ENCODE data around the gene TAF11L4. TPM values are rescaled to one million over a fixed set of nuclear protein-coding genes. Genes with fewer than 3 reads are reported as not detected.
"Not testable (repeated sequence)": the region's sequence is repeated elsewhere in the genome, so short reads cannot be mapped to it uniquely, and the experiment has no call there.

Gene TAF11L4
- total RNA-seq, 1 experiment from 2014 or later = not detected

- H3K4me1 ChIP-seq (replicated peaks; ENCODE audit: insufficient read depth) = no peaks in the 10 kb centered on the region
- TF ChIP-seq CTCF (conservative IDR thresholded peaks at IDR 0.05) (no peak), EZH2 (IDR thresholded peaks at IDR 0.05; ENCODE audit: low read depth) (no peak)
- no peaks in the 10 kb centered on the region for H3K36me3 ChIP-seq (ENCODE audit: low read depth)
- no TSS peak for BruUV-seq (replicated peaks)
- H3K9me3 ChIP-seq (ENCODE audit: insufficient read depth, low read depth) = no peaks in the 10 kb centered on the region
- no peak overlapping the region for H3K4me3 ChIP-seq
- H3K9me2 ChIP-seq (ENCODE audit: insufficient read depth) = no peaks in the 10 kb centered on the region
- no peak overlapping the region for H3K4me2 ChIP-seq
- H3K79me2 ChIP-seq (ENCODE audit: low read depth) = no peaks in the 10 kb centered on the region
- no peak overlapping the region for H2AFZ ChIP-seq
- intact Hi-C loops (cut with micrococcal nuclease; ENCODE audit: unreplicated experiment) = no loop called here
- no peak for DNase-seq
- no peaks in the 10 kb centered on the region for H4K20me1 ChIP-seq (ENCODE audit: insufficient read depth)
- no peaks in the 10 kb centered on the region for H3F3A ChIP-seq (ENCODE audit: insufficient read depth, low read depth)
- ChIA-PET POLR2A (ENCODE audit: unreplicated experiment) (no interaction called here), CTCF (interaction anchor here (0.7 kb wide), 1 partner anchor 452 kb away, joined by 7 read pairs; no protein-coding TSS in a partner anchor)
- peaks cover 28% of the 10 kb centered on the region; the same call in 1 of the 2 replicates for H3K27me3 ChIP-seq (ENCODE audit: insufficient read depth, low read depth)
- no peak overlapping the region for H3K27ac ChIP-seq
Measured at GRCh38 chr5:17492770-17493169, 28.8 kb upstream of the TAF11L4 start.

GRCh38 chr5:17497446-17497845 lies 24.2 kb upstream of the TAF11L4 start:
- no peak for DNase-seq
- no peak overlapping the region for H3K4me2 ChIP-seq
- H3K36me3 ChIP-seq (ENCODE audit: low read depth) = no peaks in the 10 kb centered on the region
- no peaks in the 10 kb centered on the region for H3K4me1 ChIP-seq (replicated peaks; ENCODE audit: insufficient read depth)
- H3K27ac ChIP-seq = no peak overlapping the region
- no TSS peak for BruUV-seq (replicated peaks)
- ChIA-PET CTCF (no interaction called here), POLR2A (ENCODE audit: unreplicated experiment) (no interaction called here)
- no peak overlapping the region for H2AFZ ChIP-seq
- intact Hi-C loops (cut with micrococcal nuclease; ENCODE audit: unreplicated experiment) = no loop called here
- no peak overlapping the region for H3K4me3 ChIP-seq
- H3F3A ChIP-seq (ENCODE audit: insufficient read depth, low read depth) = no peaks in the 10 kb centered on the region
- no peaks in the 10 kb centered on the region for H3K79me2 ChIP-seq (ENCODE audit: low read depth)
- 0 out of 2 replicates have a peak, but pooled peaks cover 5% of the 10 kb centered on the region for H3K9me3 ChIP-seq (ENCODE audit: insufficient read depth, low read depth)
- H3K9me2 ChIP-seq (ENCODE audit: insufficient read depth) = no peaks in the 10 kb centered on the region
- H3K27me3 ChIP-seq (ENCODE audit: insufficient read depth, low read depth) = peaks cover 41% of the 10 kb centered on the region
- TF ChIP-seq CTCF (conservative IDR thresholded peaks at IDR 0.05) = no peak
- TF ChIP-seq EZH2 (IDR thresholded peaks at IDR 0.05; ENCODE audit: low read depth) = no peak
- no peaks in the 10 kb centered on the region for H4K20me1 ChIP-seq (ENCODE audit: insufficient read depth)

GRCh38 chr5:17497931-17498330 lies 23.7 kb upstream of the TAF11L4 start, which contains the start of gene TAF11L2:
Gene TAF11L2 (plus strand): TSS chr5:17498231.
- BruUV-seq (replicated peaks); DNase-seq; POLR2A ChIA-PET (ENCODE audit: unreplicated experiment); H3F3A ChIP-seq (ENCODE audit: insufficient read depth, low read depth); H3K4me2 ChIP-seq; CTCF ChIA-PET; H3K27ac ChIP-seq; H4K20me1 ChIP-seq (ENCODE audit: insufficient read depth); H3K4me1 ChIP-seq (replicated peaks; ENCODE audit: insufficient read depth); H2AFZ ChIP-seq; H3K9me2 ChIP-seq (ENCODE audit: insufficient read depth); H3K4me3 ChIP-seq; H3K9me3 ChIP-seq (ENCODE audit: insufficient read depth, low read depth); H3K79me2 ChIP-seq (ENCODE audit: low read depth); intact Hi-C loops (cut with micrococcal nuclease; ENCODE audit: unreplicated experiment); H3K36me3 ChIP-seq (ENCODE audit: low read depth): not testable (repeated sequence)
- peaks cover 36% of the 10 kb centered on the region for H3K27me3 ChIP-seq (ENCODE audit: insufficient read depth, low read depth)

- Histone ChIP-seq H3K4me3 (no peak overlapping the region), H3K9me2 (ENCODE audit: insufficient read depth) (no peaks in the 10 kb centered on the region), H2AFZ (no peak overlapping the region), H3K27ac (no peak overlapping the region), H3K4me1 (replicated peaks; ENCODE audit: insufficient read depth) (no peaks in the 10 kb centered on the region), H4K20me1 (ENCODE audit: insufficient read depth) (no peaks in the 10 kb centered on the region), H3K4me2 (no peak overlapping the region), H3K9me3 (ENCODE audit: insufficient read depth, low read depth) (no peaks in the 10 kb centered on the region), H3F3A (ENCODE audit: insufficient read depth, low read depth) (no peaks in the 10 kb centered on the region), H3K79me2 (ENCODE audit: low read depth) (no peaks in the 10 kb centered on the region), H3K36me3 (ENCODE audit: low read depth) (no peaks in the 10 kb centered on the region), H3K27me3 (ENCODE audit: insufficient read depth, low read depth) (peaks cover 46% of the 10 kb centered on the region)
- DNase-seq = no peak
- intact Hi-C loops (cut with micrococcal nuclease; ENCODE audit: unreplicated experiment) = no loop called here
- no TSS peak for BruUV-seq (replicated peaks)
- POLR2A ChIA-PET (ENCODE audit: unreplicated experiment) = no interaction called here
- no peak for TF ChIP-seq EZH2 (IDR thresholded peaks at IDR 0.05; ENCODE audit: low read depth)
- no peak for TF ChIP-seq CTCF (conservative IDR thresholded peaks at IDR 0.05)
- CTCF ChIA-PET = no interaction called here
Measured at GRCh38 chr5:17511775-17512325, 9.8 kb upstream of the TAF11L4 start.

- H2AFZ ChIP-seq; H3K4me1 ChIP-seq (replicated peaks; ENCODE audit: insufficient read depth); H3K4me3 ChIP-seq; H3F3A ChIP-seq (ENCODE audit: insufficient read depth, low read depth); H3K36me3 ChIP-seq (ENCODE audit: low read depth); H4K20me1 ChIP-seq (ENCODE audit: insufficient read depth); H3K9me2 ChIP-seq (ENCODE audit: insufficient read depth); DNase-seq; H3K27ac ChIP-seq; H3K4me2 ChIP-seq; CTCF ChIA-PET; intact Hi-C loops (cut with micrococcal nuclease; ENCODE audit: unreplicated experiment); BruUV-seq (replicated peaks); H3K9me3 ChIP-seq (ENCODE audit: insufficient read depth, low read depth); H3K79me2 ChIP-seq (ENCODE audit: low read depth): not testable (repeated sequence)
- POLR2A ChIA-PET (ENCODE audit: unreplicated experiment) = interaction anchor here (0.6 kb wide), 1 partner anchor 906 kb away, joined by 8 read pairs; no protein-coding TSS in a partner anchor
- H3K27me3 ChIP-seq (ENCODE audit: insufficient read depth, low read depth) = peaks cover 14% of the 10 kb centered on the region
Measured at GRCh38 chr5:17517526-17517925, 4.1 kb upstream of the TAF11L4 start.
